GM21786 (cell line): ENCODE results near the gene INCA1.
A peak's percentile ranks its signal among the peaks of the same experiment; 100 is the strongest.

Experiments
- ATAC-seq: cut with Tn5 transposase; IDR thresholded peaks from one replicate; pipeline ENCODE4 v1.9.1; 2021; ENCODE audit not compliant: unreplicated experiment

The INCA1 gene

DNA sequence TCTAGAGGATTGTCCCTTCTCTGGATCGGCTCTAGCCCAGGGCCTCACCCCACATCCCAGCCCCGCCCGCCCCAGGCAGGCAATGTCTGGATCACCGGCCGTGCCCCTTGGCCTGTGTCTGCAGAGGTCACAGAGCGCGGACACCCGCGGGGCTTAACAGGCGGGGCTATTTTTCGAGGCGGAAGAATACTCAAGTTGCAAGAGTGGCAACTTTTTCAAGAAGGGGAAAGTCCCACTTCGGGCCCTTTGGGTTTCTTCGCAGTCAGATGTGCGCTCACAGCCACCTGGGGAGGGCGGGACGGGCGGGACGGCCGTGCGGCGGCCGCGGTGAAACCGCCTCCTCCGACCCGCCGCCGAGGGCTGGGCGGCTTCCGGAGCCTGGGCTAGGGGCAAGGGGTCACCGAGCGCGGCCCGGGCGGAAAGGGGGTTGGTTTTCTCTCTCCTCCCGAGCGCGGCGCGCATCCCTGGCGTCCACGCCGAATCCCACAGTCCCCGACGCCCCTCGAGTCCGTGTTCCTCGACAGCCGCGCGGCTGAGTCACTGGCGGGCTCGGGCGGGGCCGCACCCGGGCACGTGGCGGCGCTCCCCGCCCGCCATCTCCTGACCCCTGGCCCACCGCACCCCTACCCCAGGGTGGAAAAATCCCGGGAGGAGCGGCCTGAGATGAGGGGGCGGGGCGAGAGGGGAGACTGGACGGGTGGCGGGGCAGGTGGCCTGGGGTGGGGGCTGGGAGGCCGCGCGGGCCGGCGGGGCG is 47.8 kb downstream of the INCA1 start:
- ATAC-seq: no peak

DNA sequence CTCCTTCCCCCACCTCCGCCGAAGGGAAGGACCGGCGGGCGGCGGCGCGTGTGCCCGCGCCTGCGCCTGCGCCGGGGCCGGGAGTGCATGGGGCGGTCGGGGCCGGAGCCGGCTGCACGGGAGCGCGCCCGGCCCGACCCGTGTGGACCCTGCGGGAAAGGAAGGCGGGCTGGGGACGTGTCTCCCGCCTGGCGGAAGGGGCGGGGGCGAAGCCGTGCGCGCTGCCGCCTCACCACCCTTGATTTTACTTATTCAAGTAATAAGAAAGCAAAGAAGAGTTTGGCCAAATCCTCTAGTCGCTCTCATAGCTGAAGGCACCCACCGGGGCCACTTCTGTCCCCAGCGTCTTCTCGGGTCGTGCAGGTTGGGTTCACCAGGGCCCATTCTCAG is 48.4 kb downstream of the INCA1 start:
- ATAC-seq: no peak

DNA sequence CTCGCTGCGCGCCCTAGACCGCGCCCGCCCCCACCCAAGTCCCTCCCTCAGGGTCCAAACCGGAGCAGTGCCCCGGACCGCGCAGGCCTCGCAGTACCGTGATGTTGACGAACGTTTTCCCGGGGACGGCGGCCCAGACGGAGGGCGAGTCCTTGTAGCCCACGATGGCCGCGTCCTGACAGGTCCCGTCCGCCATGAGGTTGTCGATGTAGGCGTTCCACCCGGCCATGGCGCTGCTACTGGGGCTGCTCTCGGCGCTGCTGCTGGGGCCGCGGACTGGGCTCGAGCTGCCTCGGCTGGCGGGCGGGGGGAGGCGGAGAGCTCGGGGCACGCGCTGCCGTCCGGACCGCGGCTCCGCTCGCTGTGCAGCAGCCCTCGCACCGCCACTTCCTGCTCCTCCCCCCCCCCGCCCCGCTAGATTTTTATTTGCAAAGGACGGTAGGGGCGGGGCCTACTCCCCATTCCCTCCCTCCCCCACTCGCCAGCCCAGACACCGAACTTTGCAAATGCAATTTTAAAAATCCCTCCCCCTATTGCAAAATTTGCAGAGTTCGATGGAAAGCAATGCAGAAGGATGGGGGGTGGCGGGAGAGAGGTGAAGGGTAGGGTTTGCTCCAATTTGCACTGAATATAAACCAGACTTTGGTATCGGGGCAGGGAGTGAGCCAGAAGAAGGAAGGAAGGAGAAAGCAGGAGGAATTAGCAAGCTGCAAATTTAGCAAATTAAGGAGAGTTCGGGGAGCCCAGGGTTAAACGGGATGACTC is 49.0 kb downstream of the INCA1 start, which contains the start of gene PFN1:
TSS of gene PFN1 (minus strand) at position 365 of the 765 bp plus-strand sequence. CDS start at position 229, 136 bp downstream.
- ATAC-seq: no peak

DNA sequence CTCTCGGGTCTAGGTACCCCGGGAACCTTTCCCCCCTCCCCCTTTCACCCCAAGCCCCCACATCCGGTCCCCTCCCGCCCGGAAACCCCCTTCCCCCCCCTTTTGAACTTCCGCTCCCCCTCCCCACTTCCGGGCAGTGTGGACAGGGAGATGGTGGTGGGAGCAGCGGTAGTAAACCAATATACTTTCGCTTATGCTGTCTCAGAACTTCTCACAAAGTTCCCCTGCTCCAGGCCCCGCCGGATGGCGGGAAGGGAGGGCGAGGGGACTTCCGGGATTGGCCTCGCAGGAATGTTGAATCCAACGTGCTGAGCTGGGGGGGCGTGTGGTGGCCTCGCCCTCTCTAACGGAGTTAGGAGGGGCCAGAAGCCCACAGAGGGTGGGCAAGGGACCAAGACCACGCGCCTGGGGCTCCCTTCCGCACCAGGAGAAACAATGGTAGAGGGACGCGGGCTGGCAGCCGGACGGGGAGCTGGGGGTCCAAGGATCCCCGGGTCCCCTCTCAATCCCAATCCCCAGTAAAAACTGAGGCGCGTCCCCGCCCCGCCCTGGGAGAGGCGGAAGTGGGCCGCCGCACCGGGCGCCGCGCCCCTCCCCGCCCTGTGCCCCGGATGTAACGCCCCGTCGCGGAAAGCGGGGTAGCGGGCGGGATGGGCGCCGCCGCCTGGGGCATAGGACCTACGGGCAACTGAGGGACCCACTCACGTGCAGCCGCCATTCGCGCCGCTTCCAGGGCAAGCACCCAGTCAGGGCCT is 49.7 kb downstream of the INCA1 start:
- no peak for ATAC-seq

DNA sequence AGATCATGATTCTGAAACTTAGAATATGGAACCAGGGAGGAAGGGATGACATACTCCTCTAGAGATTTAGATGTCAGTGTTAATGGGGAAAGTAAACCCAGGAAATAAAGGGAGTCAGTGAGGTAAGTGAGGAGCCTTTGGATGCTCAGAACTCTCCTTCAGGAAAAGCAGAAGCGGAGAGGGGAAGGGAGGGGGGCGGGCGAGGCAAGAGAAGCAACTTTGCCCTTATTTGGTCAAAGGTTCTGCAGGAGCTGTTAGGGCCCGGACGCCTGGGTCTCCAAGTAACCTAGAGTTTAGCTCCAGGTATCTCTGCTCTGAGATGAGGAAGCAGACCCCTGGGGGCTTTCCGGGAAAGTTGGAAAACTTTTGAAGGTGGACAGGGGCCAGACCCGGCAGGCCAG is 50.3 kb downstream of the INCA1 start:
- ATAC-seq: no peak

DNA sequence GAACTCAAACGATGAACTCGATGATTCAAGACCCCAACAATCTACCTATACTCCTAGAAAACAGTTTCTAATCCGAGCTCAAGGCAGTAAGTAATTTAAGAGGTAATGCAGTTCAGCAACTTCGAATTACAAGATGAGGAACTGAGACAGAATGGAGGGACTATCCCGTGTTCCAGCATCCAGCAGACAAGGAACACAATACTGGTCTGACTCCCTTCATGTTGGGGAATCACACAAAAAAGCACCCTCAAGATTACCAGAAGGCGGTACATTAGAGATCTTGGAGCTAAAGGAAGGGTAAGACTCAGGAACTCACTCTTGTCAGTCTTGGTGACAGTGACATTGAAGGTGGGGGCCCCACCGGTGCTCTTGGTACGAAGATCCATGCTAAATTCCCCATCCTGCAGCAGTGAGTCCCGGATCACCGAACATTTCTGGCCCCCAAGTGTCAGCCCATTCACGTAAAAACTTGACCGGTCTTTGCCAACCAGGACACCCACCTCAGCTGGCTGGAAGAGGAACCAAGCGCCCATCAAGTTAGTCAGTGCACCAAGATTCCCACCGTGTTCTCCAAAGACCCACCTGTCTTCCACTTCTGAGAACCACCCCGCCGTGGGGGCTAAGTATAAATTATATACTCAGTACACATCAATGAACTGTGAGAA is 50.9 kb downstream of the INCA1 start:
- ATAC-seq: no peak

DNA sequence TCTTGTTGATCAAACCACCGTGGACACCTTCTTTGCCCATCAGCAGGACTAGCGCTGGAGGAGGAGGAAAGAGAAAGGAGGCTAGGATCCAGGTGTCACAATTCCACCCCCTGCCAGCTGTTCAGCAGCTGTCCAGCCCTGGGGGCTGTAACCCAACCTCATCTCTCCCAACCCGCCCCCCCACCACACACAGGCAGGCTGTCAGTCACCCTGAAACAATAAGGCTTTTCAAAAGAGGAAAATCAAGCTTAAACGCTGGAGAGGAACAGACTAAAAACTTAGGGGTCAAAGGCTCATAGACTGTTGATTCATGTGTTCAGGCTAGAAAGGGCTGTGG is 51.4 kb downstream of the INCA1 start:
- no peak for ATAC-seq

DNA sequence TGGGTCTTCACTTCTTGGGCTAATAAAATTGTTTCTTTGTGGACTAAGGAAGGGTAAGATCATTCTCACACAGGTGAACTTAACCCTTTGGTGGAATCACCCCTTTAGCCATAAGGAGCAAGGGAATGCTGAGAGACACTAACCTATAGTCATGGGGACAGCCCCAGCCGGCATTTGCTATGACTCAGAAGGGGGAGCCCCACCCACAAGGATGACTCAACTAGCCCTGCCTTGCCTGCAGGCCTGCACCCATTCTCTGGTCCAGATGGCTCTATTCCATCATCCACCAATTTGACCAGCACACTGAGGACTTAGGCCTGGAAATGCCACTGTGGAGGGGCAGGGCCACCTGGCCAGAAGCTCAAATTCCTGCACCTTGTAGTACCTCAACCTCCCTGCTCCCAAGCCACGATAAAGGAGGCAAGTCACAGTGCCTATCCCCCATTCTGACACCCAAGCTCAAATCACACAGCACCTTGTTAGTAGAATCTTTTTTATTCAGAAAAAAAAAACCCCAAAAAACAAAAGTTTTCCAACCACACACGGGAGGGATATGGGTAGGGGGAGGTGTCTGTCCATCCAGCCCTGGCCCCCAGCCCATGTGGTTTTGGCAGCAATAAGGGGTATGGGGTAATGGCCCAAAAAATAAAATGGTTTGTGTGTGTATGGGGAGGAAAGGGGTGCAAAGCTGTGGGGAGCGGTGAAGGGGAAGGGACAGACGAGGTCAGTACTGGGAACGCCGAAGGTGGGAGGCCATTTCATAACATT is 52.0 kb downstream of the INCA1 start:
- ATAC-seq: no peak

DNA sequence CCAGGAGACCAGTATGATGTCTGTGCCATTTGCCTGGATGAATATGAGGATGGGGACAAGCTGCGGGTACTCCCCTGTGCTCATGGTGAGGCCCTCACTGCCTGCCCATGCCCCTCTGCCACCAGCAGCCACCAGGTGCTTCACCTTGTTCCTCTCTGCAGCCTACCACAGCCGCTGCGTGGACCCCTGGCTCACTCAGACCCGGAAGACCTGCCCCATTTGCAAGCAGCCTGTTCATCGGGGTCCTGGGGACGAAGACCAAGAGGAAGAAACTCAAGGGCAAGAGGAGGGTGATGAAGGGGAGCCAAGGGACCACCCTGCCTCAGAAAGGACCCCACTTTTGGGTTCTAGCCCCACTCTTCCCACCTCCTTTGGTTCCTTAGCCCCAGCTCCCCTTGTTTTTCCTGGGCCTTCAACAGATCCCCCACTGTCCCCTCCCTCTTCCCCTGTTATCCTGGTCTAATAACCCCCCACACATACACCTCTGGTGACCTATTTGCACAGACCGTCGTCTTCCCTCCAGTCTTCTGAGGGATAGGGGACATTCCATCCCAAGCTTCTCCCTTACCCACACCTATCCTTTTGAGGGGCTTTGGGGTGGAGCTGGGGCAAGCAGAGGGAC is 52.7 kb downstream of the INCA1 start:
- no peak for ATAC-seq

DNA sequence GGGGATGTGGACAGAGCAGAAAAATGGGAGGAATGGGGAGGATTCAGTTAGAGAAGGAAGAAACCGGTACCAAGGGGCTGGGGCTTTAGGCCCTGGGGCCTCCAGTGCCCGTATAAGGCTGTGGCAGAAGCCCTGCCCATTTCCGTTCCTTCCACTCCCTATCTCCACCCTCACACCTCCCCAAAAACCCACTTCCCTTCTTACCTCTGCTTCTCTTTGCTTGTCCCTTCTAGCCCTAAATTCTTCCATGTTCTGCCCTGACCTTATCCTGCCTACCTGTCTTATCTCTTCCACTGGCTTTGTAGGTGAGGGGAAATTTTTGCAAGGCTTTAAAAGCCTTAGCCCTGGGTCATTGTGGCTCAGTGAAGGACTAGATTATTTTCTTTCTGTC is 53.2 kb downstream of the INCA1 start:
- ATAC-seq: no peak

DNA sequence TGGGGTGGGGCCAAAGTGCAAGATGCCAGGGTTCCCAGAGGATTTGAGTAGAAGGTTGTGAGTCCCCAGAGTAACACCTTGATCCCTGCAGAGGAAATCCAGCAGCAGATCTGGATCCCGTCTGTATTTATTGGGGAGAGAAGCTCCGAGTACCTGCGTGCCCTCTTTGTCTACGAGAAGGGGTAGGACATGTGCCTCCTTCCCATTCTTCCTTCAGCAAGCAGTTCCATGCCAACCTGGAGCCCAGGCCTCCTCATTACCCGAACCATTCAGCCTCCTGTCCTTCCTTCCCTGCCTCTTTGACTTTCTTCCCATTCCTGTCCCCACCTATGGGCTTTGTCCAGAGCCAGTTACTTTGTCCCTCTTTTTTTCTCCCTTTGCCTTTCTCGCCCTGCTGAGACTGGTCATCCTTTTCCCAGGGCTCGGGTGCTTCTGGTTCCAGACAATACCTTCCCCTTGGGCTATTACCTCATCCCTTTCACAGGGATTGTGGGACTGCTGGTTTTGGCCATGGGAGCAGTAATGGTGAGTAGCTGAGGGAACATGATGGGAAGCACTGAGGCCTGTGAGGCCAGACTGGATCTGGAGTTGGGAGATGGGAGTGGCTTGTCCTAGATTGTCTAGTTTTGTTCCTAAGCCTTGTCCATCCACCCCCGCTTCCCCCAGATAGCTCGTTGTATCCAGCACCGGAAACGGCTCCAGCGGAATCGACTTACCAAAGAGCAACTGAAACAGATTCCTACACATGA is 54.4 kb downstream of the INCA1 start:
- no peak for ATAC-seq

DNA sequence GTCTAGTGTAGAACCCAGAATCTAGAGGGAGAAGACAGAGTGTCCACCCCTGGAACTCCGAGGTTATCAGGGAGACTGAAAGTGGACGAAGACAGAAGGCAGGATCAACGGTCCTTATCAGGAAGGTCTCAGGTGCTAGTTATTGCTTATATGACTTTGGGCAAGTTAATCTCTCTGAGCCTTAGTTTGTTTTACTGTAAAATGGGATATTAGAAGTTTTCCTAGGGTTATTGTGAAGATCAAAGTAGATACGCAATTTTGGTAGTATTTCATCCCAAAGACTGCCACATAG is 56.1 kb downstream of the INCA1 start:
- no peak for ATAC-seq

DNA sequence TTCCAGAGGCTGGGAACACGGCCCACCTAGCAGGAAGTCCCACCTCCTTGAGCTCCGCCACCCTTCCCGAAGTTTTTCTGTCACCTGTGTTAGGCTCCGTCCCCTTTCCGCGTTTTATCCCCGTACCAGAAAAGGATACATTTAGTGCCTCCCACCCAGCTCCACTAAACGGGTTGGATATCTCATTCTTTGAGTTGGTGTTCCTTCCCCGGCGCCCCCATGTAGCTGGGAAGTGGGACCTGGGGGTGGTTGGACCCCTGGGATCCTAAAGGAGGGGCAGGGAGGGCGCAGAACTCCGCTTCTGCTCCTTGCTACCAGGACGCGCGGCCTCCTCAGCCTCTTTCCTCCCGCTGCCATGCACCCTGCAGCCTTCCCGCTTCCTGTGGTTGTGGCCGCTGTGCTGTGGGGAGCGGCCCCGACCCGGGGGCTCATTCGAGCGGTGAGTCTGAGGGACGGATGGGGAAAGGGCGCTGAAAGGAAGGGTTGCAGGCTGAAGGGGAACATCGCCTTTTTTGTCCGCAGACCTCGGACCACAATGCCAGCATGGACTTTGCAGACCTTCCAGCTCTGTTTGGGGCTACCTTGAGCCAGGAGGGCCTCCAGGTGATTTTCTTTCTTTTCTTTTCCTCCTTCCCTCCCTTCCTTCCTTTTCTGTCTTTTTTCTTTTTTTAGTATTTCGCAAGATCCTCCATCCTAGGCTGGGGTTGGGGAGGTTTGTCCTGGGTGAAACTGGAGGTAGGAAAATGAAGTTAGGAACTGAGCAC is 56.6 kb downstream of the INCA1 start:
- no peak for ATAC-seq

DNA sequence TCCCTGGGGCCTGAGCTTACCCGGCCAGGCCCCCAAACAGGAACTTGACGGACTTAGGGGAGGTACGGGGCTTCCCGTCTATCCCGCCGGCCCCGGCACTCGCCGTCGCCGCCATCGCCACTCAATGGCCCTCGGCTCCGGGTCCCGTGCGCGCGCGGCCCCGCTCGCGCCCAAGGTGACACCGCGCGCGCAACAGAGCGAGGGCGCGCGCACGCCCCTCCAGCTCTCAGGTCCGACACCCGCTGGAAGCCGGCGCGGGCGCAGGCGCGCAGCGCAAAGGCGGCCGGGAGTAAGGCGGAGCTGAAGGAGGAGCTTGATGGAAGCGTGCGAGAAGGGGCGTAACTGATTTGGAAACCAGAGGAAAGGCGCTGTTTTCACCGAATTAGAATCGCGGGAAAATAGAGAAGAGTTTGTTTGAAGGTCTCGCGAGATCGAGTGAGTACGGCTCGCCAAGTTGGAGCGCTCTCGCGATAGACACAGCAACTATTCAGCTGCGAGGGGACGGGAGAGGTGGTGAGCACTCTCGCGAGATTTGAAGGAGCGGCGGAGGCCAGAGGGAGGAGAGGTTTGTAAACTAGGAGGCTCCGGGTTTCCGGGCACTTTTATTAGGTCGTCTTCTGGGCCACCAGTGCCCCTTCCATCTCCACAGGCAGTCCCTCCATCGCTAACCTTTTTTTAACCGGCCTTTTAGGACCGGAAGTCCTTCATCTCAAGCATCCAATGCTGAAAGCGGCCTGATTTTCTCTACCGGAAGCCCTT is 57.3 kb downstream of the INCA1 start, which contains the start of the genes RNF167 and SLC25A11:
TSS of gene RNF167 (plus strand) at position 473 of the 759 bp plus-strand sequence. CDS start 642 bp downstream, outside the sequence.
TSS of gene SLC25A11 (minus strand) at position 251 of the 759 bp plus-strand sequence. CDS start at position 115, 136 bp downstream.
- peak; percentile 73 for ATAC-seq

DNA sequence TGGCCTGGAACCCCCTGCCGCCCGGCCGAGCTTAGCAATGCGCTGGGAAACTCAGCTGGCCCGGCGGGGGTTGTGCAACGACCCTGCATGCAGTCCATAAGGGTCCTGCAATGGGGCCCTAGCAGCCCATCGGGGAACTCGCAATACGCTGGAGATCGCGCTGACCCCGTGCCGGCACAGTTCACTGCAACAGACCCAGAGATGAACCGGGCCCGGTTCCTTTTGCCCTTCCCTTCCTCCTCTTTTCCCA is 57.9 kb downstream of the INCA1 start:
- ATAC-seq: peak; percentile 6

DNA sequence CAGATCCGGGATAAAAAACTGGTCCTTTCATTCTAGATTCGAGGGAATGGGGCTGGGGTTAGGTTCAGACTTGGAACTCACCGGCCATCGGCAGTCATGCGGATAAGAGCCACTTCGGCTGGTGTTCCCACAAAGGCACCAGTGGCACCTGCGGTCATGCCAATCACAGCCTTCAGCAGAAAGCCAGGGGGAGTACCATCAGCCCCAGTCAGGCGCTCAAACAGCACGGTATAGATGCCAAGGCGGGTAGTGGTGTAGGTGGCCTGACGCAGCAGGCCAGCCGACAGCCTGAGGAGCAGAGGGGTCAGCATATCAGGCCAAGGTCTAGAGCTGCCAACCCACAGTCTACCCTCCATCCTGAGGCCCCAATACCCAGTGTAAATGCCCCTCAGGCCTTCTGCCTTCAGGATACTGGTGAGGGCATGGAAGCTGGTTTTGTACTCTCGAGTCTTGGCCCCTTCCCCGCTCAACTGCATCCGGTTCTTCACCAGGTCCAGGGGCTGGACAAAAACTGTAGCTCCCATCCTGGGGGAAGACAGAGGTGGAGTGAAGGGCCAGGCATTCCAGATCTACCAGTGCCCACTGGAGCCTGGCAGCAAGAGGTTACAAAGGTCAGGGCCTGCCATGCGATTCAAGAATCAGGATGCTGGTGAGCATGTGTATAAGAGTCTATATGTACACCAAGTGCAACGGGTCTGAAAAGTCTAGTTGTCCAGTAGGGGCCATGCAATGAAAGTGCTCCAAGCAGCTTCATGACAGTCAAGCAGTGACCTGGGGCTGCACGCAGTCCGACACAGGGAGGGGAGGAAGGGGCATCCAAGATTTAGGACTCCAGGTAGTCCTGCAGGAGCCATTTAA is 58.4 kb downstream of the INCA1 start:
- ATAC-seq: no peak
